Body of pancreas (tissue), 4 donors: ENCODE measurements around the gene RHBDF1. TPM values are rescaled to one million over a fixed set of nuclear protein-coding genes. Genes with fewer than 3 reads are reported as not detected.
"Not testable (repeated sequence)": the region's sequence is repeated elsewhere in the genome, so short reads cannot be mapped to it uniquely, and the experiment has no call there.

ENCODE experiments used
- ATAC-seq: fragments of 150-250 bp; one replicate; pipeline ENCODE4 v1.9.1; 2016
- DNase-seq, 4 donors: peaks; one replicate each; pipeline ENCODE4 v3.0.0-alpha.2; 2019
- H3K27ac ChIP-seq, 4 donors: fragments of 200-600 bp; sonication (generic); 1 replicate in 3 of 4; 2 replicates in 1 of 4; pipeline versions ENCODE4 v1.5.1 to v1.6.1; 2016 to 2019; ENCODE audit warnings: mild to moderate bottlenecking in 1 of 4, mixed read lengths in 1 of 4, moderate library complexity in 1 of 4
- H3K27me3 ChIP-seq, 2 donors: fragments of 200-600 bp; sonication (generic); one replicate each; pipeline ENCODE4 v1.6.0; 2016; ENCODE audit warnings: mild to moderate bottlenecking in 1 of 2
- H3K36me3 ChIP-seq, 2 donors: fragments of 200-600 bp; sonication (generic); replicated peaks in 1 of 2; 2 replicates each; pipeline ENCODE4 v1.5.1; 2016; ENCODE audit warnings: low read depth in 2 of 2; ENCODE audit not compliant: insufficient read depth in 1 of 2
- H3K4me1 ChIP-seq: fragments of 200-600 bp; sonication (generic); one replicate; pipeline ENCODE4 v1.6.0; 2016
- H3K4me3 ChIP-seq, 2 donors: fragments of 200-600 bp; sonication (generic); 1 replicate in 1 of 2; 2 replicates in 1 of 2; pipeline ENCODE4 v1.5.1; 2016 to 2019
- H3K9me3 ChIP-seq, 3 donors: fragments of 200-600 bp; sonication (generic); 1 replicate in 2 of 3; 2 replicates in 1 of 3; pipeline ENCODE4 v1.5.1; 2016
- CTCF ChIP-seq, 7 experiments: fragments of 450-650 bp in 4 of 7; fragments of 200-600 bp in 3 of 7; sonication (generic) in 3 of 7; IDR thresholded peaks; one replicate each; pipeline ENCODE4 v1.5.1; 2016 to 2019; ENCODE audit warnings: antibody characterized with exemption in 7 of 7
- POLR2A ChIP-seq, 3 donors: fragments of 450-650 bp; IDR thresholded peaks; one replicate each; pipeline ENCODE4 v1.6.1; 2016; ENCODE audit warnings: antibody characterized with exemption in 3 of 3, mild to moderate bottlenecking in 2 of 3
- WGBS, 2 donors: methylation state at CpG; one replicate each; pipeline ENCODE4 v1.1.5; 2017; 5-methylcytosine and 5-hydroxymethylcytosine counted together
- intact Hi-C: fragments of 100-400 bp; cut with DNase I; formaldehyde crosslinking; loops from one replicate; pipeline ENCODE4 v1.15.1; 2023
- microRNA-seq, 2 donors: library from miRNA; unstranded; fragments of <30 nt; microRNA quantifications; one replicate each; pipeline ENCODE4, GENCODE V29; 2016; ENCODE audit warnings: borderline number of aligned reads in 2 of 2, borderline replicate concordance in 2 of 2
- small RNA-seq: library from RNA; depleted of rRNA; stranded (forward); fragments of <200 nt; gene quantifications from one replicate; pipeline ENCODE3, GENCODE V24; 2016
- total RNA-seq, 2 donors: library from RNA; depleted of rRNA; stranded (reverse); fragments of >200 nt; gene quantifications; one replicate each; pipeline ENCODE4 v1.1.0, GENCODE V29; 2016

The RHBDF1 gene
- total RNA-seq, 2 donors from 2014 or later = 16.3 to 27.7 TPM

GRCh38 chr16:24151-24550 is 48.3 kb downstream of the RHBDF1 start:
- intact Hi-C loops, H3K4me3 ChIP-seq, H3K27ac ChIP-seq, ATAC-seq, H3K36me3 ChIP-seq, H3K9me3 ChIP-seq, H3K4me1 ChIP-seq, H3K27me3 ChIP-seq: not testable (repeated sequence)
- DNase-seq = peak in 1 of 4 donors; percentile 3
- WGBS, 2 donors = 73 to 80% methylated on average over 3 to 14 of the region's 22 CpGs

- intact Hi-C loops, ATAC-seq, H3K27me3 ChIP-seq, H3K4me3 ChIP-seq, H3K9me3 ChIP-seq, H3K4me1 ChIP-seq, H3K36me3 ChIP-seq, H3K27ac ChIP-seq: not testable (repeated sequence)
- DNase-seq = peak in 1 of 4 donors; percentile 8
- 79 to 88% methylated on average over 11 to 12 of the region's 12 CpGs for WGBS, 2 donors
Measured at GRCh38 chr16:20886-21285, 51.5 kb downstream of the RHBDF1 start.

GRCh38 chr16:17062-17765 is 55.2 kb downstream of the RHBDF1 start:
- H3K4me3 ChIP-seq, H3K4me1 ChIP-seq, ATAC-seq, H3K9me3 ChIP-seq, H3K27ac ChIP-seq, intact Hi-C loops, H3K27me3 ChIP-seq, H3K36me3 ChIP-seq: not testable (repeated sequence)
- WGBS, 2 donors = 84% methylated on average over 20 of the region's 20 CpGs; no CpG with 5 or more reads in 1 of the 2 donors
- peak in 1 of 4 donors; percentile 5 for DNase-seq

- H3K27ac ChIP-seq, intact Hi-C loops, H3K4me1 ChIP-seq, H3K36me3 ChIP-seq, H3K4me3 ChIP-seq, H3K9me3 ChIP-seq, H3K27me3 ChIP-seq: not testable (repeated sequence)
- TF ChIP-seq CTCF (IDR thresholded peaks at IDR 0.05) = peak in 4 of 7 experiments; percentile 15 to 43 (median 24)
- WGBS, 2 donors = 16% methylated on average over 6 of the region's 27 CpGs; no CpG with 5 or more reads in 1 of the 2 donors
- peak; percentile 50 for ATAC-seq
- DNase-seq = peak; percentile 98 to 99 (median 98)
Measured at GRCh38 chr16:10772-11171, 61.7 kb downstream of the RHBDF1 start.

GRCh38 chr16:9903-10665 is 62.3 kb downstream of the RHBDF1 start:
- peak; percentile 98 for ATAC-seq
- no peaks in the 10 kb centered on the region for H3K36me3 ChIP-seq
- TF ChIP-seq CTCF (IDR thresholded peaks at IDR 0.05) = no peak
- no peak for TF ChIP-seq POLR2A (IDR thresholded peaks at IDR 0.05)
- H3K27ac ChIP-seq = no peak overlapping the region
- 29% methylated on average over 9 of the region's 48 CpGs; no CpG with 5 or more reads in 1 of the 2 donors for WGBS, 2 donors
- intact Hi-C loops = no loop called here
- no peaks in the 10 kb centered on the region for H3K4me1 ChIP-seq
- H3K9me3 ChIP-seq = no peaks in the 10 kb centered on the region
- DNase-seq = peak in 2 of 4 donors; percentile 26 to 33
- H3K4me3 ChIP-seq = no peak overlapping the region
- no peaks in the 10 kb centered on the region for H3K27me3 ChIP-seq

Small RNAs within 50 kb of the gene (microRNA-seq; reads per million reads assigned to microRNA genes)
- gene MIR6859-4 = 0 reads per million in 2 donors

Small RNAs within 50 kb of the gene (small RNA-seq; reads per million reads assigned to genes)
- not detected for gene MIR6859-4
- gene Z69720.2 = not detected

Other genes with a start within 250 kb of the RHBDF1 start
- 1 to 10 TPM; 2.6 to 5.6 TPM for gene POLR3K, start 19.0 kb downstream of the RHBDF1 start, total RNA-seq
- gene SNRNP25, start 18.8 kb downstream of the RHBDF1 start, total RNA-seq = 10 to 100 TPM; 13.2 to 13.5 TPM
- 10 to 100 TPM; 65.6 to 66.9 TPM for gene MPG, start 5.6 kb upstream of the RHBDF1 start, total RNA-seq
- gene NPRL3, start 66.0 kb upstream of the RHBDF1 start, total RNA-seq = 10 to 100 TPM; 10.6 to 23.7 TPM
- not detected for gene HBZ, start 80.0 kb upstream of the RHBDF1 start, total RNA-seq
- not detected for gene HBM, start 93.3 kb upstream of the RHBDF1 start, total RNA-seq
- 10 to 100 TPM in 1 of 2 donors, 1 to 10 TPM in 1; 6.0 to 23.4 TPM for gene HBA2, start 100.2 kb upstream of the RHBDF1 start, total RNA-seq
- gene HBA1, start 104.0 kb upstream of the RHBDF1 start, total RNA-seq = not detected
- not detected for gene HBQ1, start 107.8 kb upstream of the RHBDF1 start, total RNA-seq
- gene LUC7L, start 156.8 kb upstream of the RHBDF1 start, total RNA-seq = 100 to 1,000 TPM; 106 to 162 TPM
- gene FAM234A, start 162.2 kb upstream of the RHBDF1 start, total RNA-seq = 10 to 100 TPM; 44.2 to 50.8 TPM
- gene RGS11, start 203.3 kb upstream of the RHBDF1 start, total RNA-seq = 10 to 100 TPM; 15.6 to 95.9 TPM
- 100 to 1,000 TPM; 102 to 140 TPM for gene ARHGDIG, start 208.0 kb upstream of the RHBDF1 start, total RNA-seq
- 1,000 to 10,000 TPM in 1 of 2 donors, 100 to 1,000 TPM in 1; 517 to 2,271 TPM for gene PDIA2, start 210.5 kb upstream of the RHBDF1 start, total RNA-seq